Measurements from ENCODE around the gene RSBN1L. TPM values are rescaled to one million over a fixed set of nuclear protein-coding genes. Genes with fewer than 3 reads are reported as not detected.
"Not testable (repeated sequence)": the region's sequence is repeated elsewhere in the genome, so short reads cannot be mapped to it uniquely, and the experiment has no call there.

RSBN1L gene
- total RNA-seq, 1 experiment from 2014 or later: 13.7 TPM

GRCh38 chr7:77687747-77688144, 8.5 kb upstream of the RSBN1L start:
- DNase-seq (ENCODE audit: low read depth): no peak

GRCh38 chr7:77690289-77690688, 6.0 kb upstream of the RSBN1L start:
- DNase-seq (ENCODE audit: low read depth): no peak

GRCh38 chr7:77691892-77692491, 4.3 kb upstream of the RSBN1L start:
- no peak for DNase-seq (ENCODE audit: low read depth)

- no peak for DNase-seq (ENCODE audit: low read depth)
Measured at GRCh38 chr7:77693830-77694583, 2.3 kb upstream of the RSBN1L start.

- peak; percentile 66 for DNase-seq (ENCODE audit: low read depth)
Measured at GRCh38 chr7:77696643-77697534, 630 bp downstream of the RSBN1L start.

GRCh38 chr7:77697535-77697831, 1.2 kb downstream of the RSBN1L start:
- no peak for DNase-seq (ENCODE audit: low read depth)

- no peak for DNase-seq (ENCODE audit: low read depth)
Measured at GRCh38 chr7:77698042-77698625, 1.9 kb downstream of the RSBN1L start.

- DNase-seq (ENCODE audit: low read depth): no peak
Measured at GRCh38 chr7:77699056-77699455, 2.8 kb downstream of the RSBN1L start.

- DNase-seq (ENCODE audit: low read depth): no peak
Measured at GRCh38 chr7:77702513-77702912, 6.3 kb downstream of the RSBN1L start.

- no peak for DNase-seq (ENCODE audit: low read depth)
Measured at GRCh38 chr7:77702968-77703472, 6.8 kb downstream of the RSBN1L start.

- not testable (repeated sequence) for DNase-seq (ENCODE audit: low read depth)
Measured at GRCh38 chr7:77703669-77704068, 7.4 kb downstream of the RSBN1L start.

GRCh38 chr7:77707504-77707992, 11.3 kb downstream of the RSBN1L start:
- no peak for DNase-seq (ENCODE audit: low read depth)

- no peak for DNase-seq (ENCODE audit: low read depth)
Measured at GRCh38 chr7:77710067-77710466, 13.8 kb downstream of the RSBN1L start.

GRCh38 chr7:77710861-77711260, 14.6 kb downstream of the RSBN1L start:
- DNase-seq (ENCODE audit: low read depth): no peak

GRCh38 chr7:77714195-77714594, 17.9 kb downstream of the RSBN1L start:
- no peak for DNase-seq (ENCODE audit: low read depth)

GRCh38 chr7:77714931-77715330, 18.7 kb downstream of the RSBN1L start:
- peak; percentile 80 for DNase-seq (ENCODE audit: low read depth)

- no peak for DNase-seq (ENCODE audit: low read depth)
Measured at GRCh38 chr7:77716804-77717203, 20.5 kb downstream of the RSBN1L start.

GRCh38 chr7:77717566-77717965, 21.3 kb downstream of the RSBN1L start:
- DNase-seq (ENCODE audit: low read depth): not testable (repeated sequence)

- no peak for DNase-seq (ENCODE audit: low read depth)
Measured at GRCh38 chr7:77727527-77727926, 31.3 kb downstream of the RSBN1L start.

- peak; percentile 22 for DNase-seq (ENCODE audit: low read depth)
Measured at GRCh38 chr7:77727936-77728701, 31.9 kb downstream of the RSBN1L start.
